SJCRH30 (cell line): ENCODE measurements around the gene COL20A1. TPM values are rescaled to one million over a fixed set of nuclear protein-coding genes. Genes with fewer than 3 reads are reported as not detected.

Experiments used
- DNase-seq, 2 experiments: peaks; one replicate each; pipeline ENCODE4 v3.0.0-alpha.2; 2015 to 2020
- H3K27ac ChIP-seq: fragments of 250-450 bp; sonication (Bioruptor Pico); 2 replicates; pipeline ENCODE4 v1.5.1; 2020; ENCODE audit warnings: mild to moderate bottlenecking, moderate library complexity
- H3K27me3 ChIP-seq: fragments of 250-450 bp; sonication (Bioruptor Pico); 2 replicates; pipeline ENCODE4 v1.5.1; 2020; ENCODE audit warnings: mild to moderate bottlenecking, moderate library complexity
- H3K36me3 ChIP-seq: fragments of 250-450 bp; sonication (Bioruptor Pico); 2 replicates; pipeline ENCODE4 v1.5.1; 2020; ENCODE audit warnings: mild to moderate bottlenecking, moderate library complexity
- H3K4me1 ChIP-seq: fragments of 250-450 bp; sonication (Bioruptor Pico); 2 replicates; pipeline ENCODE4 v1.5.1; 2020; ENCODE audit warnings: mild to moderate bottlenecking, moderate library complexity
- H3K4me3 ChIP-seq: fragments of 250-450 bp; sonication (Bioruptor Pico); 2 replicates; pipeline ENCODE4 v1.5.1; 2020; ENCODE audit warnings: mild to moderate bottlenecking, moderate library complexity
- H3K9me3 ChIP-seq: fragments of 250-450 bp; sonication (Bioruptor Pico); replicated peaks from 2 replicates; pipeline ENCODE4 v1.5.1; 2020; ENCODE audit warnings: mild to moderate bottlenecking, moderate library complexity
- total RNA-seq: library from RNA; depleted of rRNA; stranded (reverse); fragments of >200 nt; shearing (Covaris generic); gene quantifications from 2 replicates; pipeline ENCODE4 v1.2.3, GENCODE V29; 2014

Gene COL20A1
- total RNA-seq, 1 experiment from 2014 or later = not detected

GRCh38 chr20:63280371-63280770 is 12.6 kb upstream of the COL20A1 start:
- no peak overlapping the region for H3K27ac ChIP-seq
- H3K36me3 ChIP-seq = peaks cover 68% of the 10 kb centered on the region
- H3K9me3 ChIP-seq = no peaks in the 10 kb centered on the region
- no peaks in the 10 kb centered on the region for H3K4me1 ChIP-seq
- DNase-seq = no peak
- no peak overlapping the region for H3K4me3 ChIP-seq
- H3K27me3 ChIP-seq = no peaks in the 10 kb centered on the region

- Histone ChIP-seq H3K36me3 (peaks cover 71% of the 10 kb centered on the region), H3K27ac (no peak overlapping the region), H3K27me3 (no peaks in the 10 kb centered on the region)
These were observed 11.9 kb upstream of the COL20A1 start for GRCh38 chr20:63280929-63281545.

GRCh38 chr20:63281742-63282665 is 11.0 kb upstream of the COL20A1 start:
- no peaks in the 10 kb centered on the region for H3K9me3 ChIP-seq
- H3K27me3 ChIP-seq = no peaks in the 10 kb centered on the region
- no peak for DNase-seq
- no peak overlapping the region for H3K4me3 ChIP-seq
- H3K4me1 ChIP-seq = no peaks in the 10 kb centered on the region
- H3K27ac ChIP-seq = no peak overlapping the region
- peaks cover 61% of the 10 kb centered on the region for H3K36me3 ChIP-seq

More at GRCh38 chr20:63280929-63281545, 11.9 kb upstream of the COL20A1 start:
- Histone ChIP-seq H3K9me3 (no peaks in the 10 kb centered on the region), H3K4me3 (no peak overlapping the region), H3K4me1 (no peaks in the 10 kb centered on the region)
- no peak for DNase-seq

- no peak for DNase-seq
- H3K4me3 ChIP-seq = no peak overlapping the region
- peaks cover 58% of the 10 kb centered on the region for H3K36me3 ChIP-seq
These were observed 10.0 kb upstream of the COL20A1 start for GRCh38 chr20:63282946-63283345.

GRCh38 chr20:63283397-63284082 is 9.4 kb upstream of the COL20A1 start:
- DNase-seq = no peak
- Histone ChIP-seq H3K4me1 (no peaks in the 10 kb centered on the region), H3K9me3 (no peaks in the 10 kb centered on the region), H3K27ac (no peak overlapping the region), H3K27me3 (no peaks in the 10 kb centered on the region), H3K4me3 (no peak overlapping the region), H3K36me3 (peaks cover 60% of the 10 kb centered on the region)

More at GRCh38 chr20:63282946-63283345, 10.0 kb upstream of the COL20A1 start:
- H3K27me3 ChIP-seq = no peaks in the 10 kb centered on the region
- H3K9me3 ChIP-seq = no peaks in the 10 kb centered on the region
- no peak overlapping the region for H3K27ac ChIP-seq
- H3K4me1 ChIP-seq = no peaks in the 10 kb centered on the region

- no peaks in the 10 kb centered on the region for H3K9me3 ChIP-seq
- peaks cover 61% of the 10 kb centered on the region for H3K36me3 ChIP-seq
These were observed 8.9 kb upstream of the COL20A1 start for GRCh38 chr20:63284083-63284440.

GRCh38 chr20:63284544-63284949 is 8.4 kb upstream of the COL20A1 start:
- no peaks in the 10 kb centered on the region for H3K27me3 ChIP-seq
- no peak overlapping the region for H3K4me3 ChIP-seq
- H3K4me1 ChIP-seq = no peaks in the 10 kb centered on the region
- DNase-seq = no peak
- H3K9me3 ChIP-seq = no peaks in the 10 kb centered on the region
- H3K27ac ChIP-seq = no peak overlapping the region
- H3K36me3 ChIP-seq = peaks cover 59% of the 10 kb centered on the region

More at GRCh38 chr20:63284083-63284440, 8.9 kb upstream of the COL20A1 start:
- no peak overlapping the region for H3K4me3 ChIP-seq
- no peak for DNase-seq
- no peaks in the 10 kb centered on the region for H3K4me1 ChIP-seq
- H3K27ac ChIP-seq = no peak overlapping the region
- H3K27me3 ChIP-seq = no peaks in the 10 kb centered on the region

GRCh38 chr20:63284981-63285524 is 7.9 kb upstream of the COL20A1 start:
- DNase-seq = no peak
- Histone ChIP-seq H3K9me3 (no peaks in the 10 kb centered on the region), H3K36me3 (peaks cover 54% of the 10 kb centered on the region), H3K4me1 (no peaks in the 10 kb centered on the region), H3K27me3 (no peaks in the 10 kb centered on the region), H3K4me3 (no peak overlapping the region), H3K27ac (no peak overlapping the region)

- peaks cover 45% of the 10 kb centered on the region for H3K36me3 ChIP-seq
- H3K27ac ChIP-seq = no peak overlapping the region
- H3K9me3 ChIP-seq = no peaks in the 10 kb centered on the region
- DNase-seq = no peak
- H3K4me1 ChIP-seq = no peaks in the 10 kb centered on the region
- no peaks in the 10 kb centered on the region for H3K27me3 ChIP-seq
- H3K4me3 ChIP-seq = no peak overlapping the region
These were observed 7.1 kb upstream of the COL20A1 start for GRCh38 chr20:63285636-63286615.

- Histone ChIP-seq H3K27me3 (no peaks in the 10 kb centered on the region), H3K36me3 (peaks cover 44% of the 10 kb centered on the region)
These were observed 5.9 kb upstream of the COL20A1 start for GRCh38 chr20:63286781-63287696.

GRCh38 chr20:63287697-63288580 is 5.0 kb upstream of the COL20A1 start:
- no peaks in the 10 kb centered on the region for H3K27me3 ChIP-seq
- no peaks in the 10 kb centered on the region for H3K4me1 ChIP-seq
- H3K9me3 ChIP-seq = no peaks in the 10 kb centered on the region
- no peak overlapping the region for H3K27ac ChIP-seq
- DNase-seq = no peak
- H3K36me3 ChIP-seq = peaks cover 38% of the 10 kb centered on the region
- no peak overlapping the region for H3K4me3 ChIP-seq

More at GRCh38 chr20:63286781-63287696, 5.9 kb upstream of the COL20A1 start:
- no peak for DNase-seq
- Histone ChIP-seq H3K4me3 (no peak overlapping the region), H3K27ac (no peak overlapping the region), H3K9me3 (no peaks in the 10 kb centered on the region), H3K4me1 (no peaks in the 10 kb centered on the region)

- no peak for DNase-seq
- no peaks in the 10 kb centered on the region for H3K27me3 ChIP-seq
- H3K4me3 ChIP-seq = no peak overlapping the region
- H3K36me3 ChIP-seq = peaks cover 31% of the 10 kb centered on the region
- H3K9me3 ChIP-seq = no peaks in the 10 kb centered on the region
- no peak overlapping the region for H3K27ac ChIP-seq
- no peaks in the 10 kb centered on the region for H3K4me1 ChIP-seq
These were observed 4.3 kb upstream of the COL20A1 start for GRCh38 chr20:63288581-63289251.
